Measurements from ENCODE around the gene PPL.

GRCh38 chr16:4933871-4934395 is 3.0 kb downstream of the PPL start:
- TF ChIP-seq POLR2A (IDR thresholded peaks at IDR 0.05; ENCODE audit: low read length) (no peak), GATA1 (IDR thresholded peaks at IDR 0.05; ENCODE audit: low read depth, low read length) (no peak)
